ENCODE results near the gene ADPRS. TPM values are rescaled to one million over a fixed set of nuclear protein-coding genes. Genes with fewer than 3 reads are reported as not detected.

The ADPRS gene
- total and polyA plus RNA-seq, 2 experiments from 2014 or later, result 22.6 to 46.6 TPM

GRCh38 chr1:36128126-36128904 is 39.6 kb downstream of the ADPRS start (continued):
- no peak for TF ChIP-seq ZNF462 (CRISPR knock-in tag; IDR thresholded peaks at IDR 0.05)
- no peak for TF ChIP-seq EZH2phosphoT487 (IDR thresholded peaks at IDR 0.05; ENCODE audit: unreplicated experiment)
- no peak for TF ChIP-seq JUNB (IDR thresholded peaks at IDR 0.05; ENCODE audit: unreplicated experiment)
- no peak for TF ChIP-seq ZNF114 (CRISPR knock-in tag; IDR thresholded peaks at IDR 0.05)
- no peak for TF ChIP-seq POLR2AphosphoS5 (IDR thresholded peaks at IDR 0.05; ENCODE audit: low read depth)

GRCh38 chr1:36128905-36129206 is 40.2 kb downstream of the ADPRS start:
- Histone ChIP-seq H3K36me3 (ENCODE audit: insufficient read depth) (no peaks in the 10 kb centered on the region), H3K4me1 (ENCODE audit: insufficient read depth) (peaks cover 6% of the 10 kb centered on the region; the same call in 1 of the 2 replicates), H3F3A (replicated peaks; ENCODE audit: low read depth) (no peaks in the 10 kb centered on the region), H3K4me2 (no peak overlapping the region), H3K27me3 (ENCODE audit: insufficient read depth) (peaks cover 23% of the 10 kb centered on the region), H3K27ac (ENCODE audit: low read depth) (no peak overlapping the region), H2AFZ (no peak overlapping the region), H3K4me3 (no peak overlapping the region), H3K79me2 (replicated peaks; ENCODE audit: insufficient read depth) (no peaks in the 10 kb centered on the region), H3K9me2 (ENCODE audit: insufficient read depth) (no peaks in the 10 kb centered on the region), H4K20me1 (replicated peaks; ENCODE audit: insufficient read depth) (no peaks in the 10 kb centered on the region)
- Mint-ChIP-seq H3K27ac (no peak overlapping the region), H3K4me1 (peaks cover 10% of the 10 kb centered on the region), H3K4me3 (no peak overlapping the region), H3K27me3 (ENCODE audit: insufficient read depth, low read depth, poor library complexity) (peaks cover 37% of the 10 kb centered on the region), H3K36me3 (ENCODE audit: low read depth) (no peaks in the 10 kb centered on the region), H3K9me3 (no peaks in the 10 kb centered on the region)
- ATAC-seq, result no peak
- no peak for DNase-seq (ENCODE audit: low spot score)
- TF ChIP-seq ETS1 (IDR thresholded peaks at IDR 0.05), result no peak
- TF ChIP-seq ZNF114 (CRISPR knock-in tag; IDR thresholded peaks at IDR 0.05), result no peak
- no peak for TF ChIP-seq CREB1 (CRISPR knock-in tag; IDR thresholded peaks at IDR 0.05; ENCODE audit: low read depth)
- TF ChIP-seq EZH2phosphoT487 (IDR thresholded peaks at IDR 0.05; ENCODE audit: unreplicated experiment), result no peak
- no peak for TF ChIP-seq ZNF331 (CRISPR knock-in tag; IDR thresholded peaks at IDR 0.05; ENCODE audit: low read depth)
- TF ChIP-seq POLR2AphosphoS5 (IDR thresholded peaks at IDR 0.05; ENCODE audit: low read depth), result no peak
- no peak for TF ChIP-seq ZNF462 (CRISPR knock-in tag; IDR thresholded peaks at IDR 0.05)

Measured in GM23338 (cell line).